Tracheal epithelial cell (primary cell): ENCODE measurements around the gene WFDC2. TPM values are rescaled to one million over a fixed set of nuclear protein-coding genes. Genes with fewer than 3 reads are reported as not detected.

Source experiments
- total RNA-seq: library from RNA; depleted of rRNA; stranded (reverse); fragments of >200 nt; gene quantifications from 2 replicates; pipeline ENCODE4 v1.2.1, GENCODE V29; 2014

The WFDC2 gene, protein sequence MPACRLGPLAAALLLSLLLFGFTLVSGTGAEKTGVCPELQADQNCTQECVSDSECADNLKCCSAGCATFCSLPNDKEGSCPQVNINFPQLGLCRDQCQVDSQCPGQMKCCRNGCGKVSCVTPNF
- total RNA-seq, result 0.96 TPM in 1 of 2 replicates, not detected in the other

GRCh38 chr20:45469336-45470261, at the start of gene WFDC2:
WFDC2 (plus strand) TSS chr20:45469753; CDS start chr20:45469782, 29 bp downstream.

GRCh38 chr20:45515147-45515913, 45.8 kb downstream of the WFDC2 start, which contains the start of gene SPINT3:
SPINT3 (minus strand) TSS chr20:45515622; CDS start chr20:45515608, 14 bp downstream.

Other genes with a start within 250 kb of the WFDC2 start
- gene SEMG2, start 248.4 kb upstream of the WFDC2 start, total RNA-seq, result not detected in 2 replicates
- gene SLPI, start 215.2 kb upstream of the WFDC2 start, total RNA-seq, result 837 and 1,171 TPM in 2 replicates
- gene RBPJL, start 162.9 kb upstream of the WFDC2 start, total RNA-seq, result not detected in 2 replicates
- gene MATN4, start 161.5 kb upstream of the WFDC2 start, total RNA-seq, result 0.21 TPM in 1 of 2 replicates, not detected in the other
- gene SDC4, start 121.3 kb upstream of the WFDC2 start, total RNA-seq, result 335 and 460 TPM in 2 replicates
- gene SYS1, start 106.6 kb upstream of the WFDC2 start, total RNA-seq, result 14.1 and 28.2 TPM in 2 replicates
- under 0.01 and 0.21 TPM in 2 replicates for gene TP53TG5, start 91.4 kb upstream of the WFDC2 start, total RNA-seq
- gene DBNDD2, start 61.5 kb upstream of the WFDC2 start, total RNA-seq, result 22.6 and 22.7 TPM in 2 replicates
- 22.2 and 23.4 TPM in 2 replicates for gene PIGT, start 53.6 kb upstream of the WFDC2 start, total RNA-seq
- not detected in 2 replicates for gene SPINT3, start 45.9 kb downstream of the WFDC2 start, total RNA-seq
- not detected in 2 replicates for gene WFDC6, start 69.7 kb downstream of the WFDC2 start, total RNA-seq
- not detected in 2 replicates for gene EPPIN, start 77.6 kb downstream of the WFDC2 start, total RNA-seq
- gene WFDC8, start 109.5 kb downstream of the WFDC2 start, total RNA-seq, result not detected in 2 replicates
- gene WFDC10A, start 160.0 kb downstream of the WFDC2 start, total RNA-seq, result not detected in 2 replicates
- gene WFDC9, start 161.5 kb downstream of the WFDC2 start, total RNA-seq, result not detected in 2 replicates
- gene WFDC11, start 200.5 kb downstream of the WFDC2 start, total RNA-seq, result not detected in 2 replicates
- gene WFDC13, start 232.3 kb downstream of the WFDC2 start, total RNA-seq, result not detected in 2 replicates
- gene WFDC10B, start 235.3 kb downstream of the WFDC2 start, total RNA-seq, result not detected in 2 replicates